CD4-positive, alpha-beta T cell treated with Interleukin-2 at 100 ng/mL for 4 hours (primary cell): Measurements from ENCODE around the gene KCNK7.

Experiments
- DNase-seq: peaks from one replicate; pipeline ENCODE4 v3.0.0-alpha.2; 2020; ENCODE audit warnings: low spot score

KCNK7 gene

GRCh38 chr11:65611028-65611757, 15.6 kb upstream of the KCNK7 start:
- no peak for DNase-seq

- DNase-seq: no peak
Observed at GRCh38 chr11:65610404-65610803, 14.8 kb upstream of the KCNK7 start.

DNA sequence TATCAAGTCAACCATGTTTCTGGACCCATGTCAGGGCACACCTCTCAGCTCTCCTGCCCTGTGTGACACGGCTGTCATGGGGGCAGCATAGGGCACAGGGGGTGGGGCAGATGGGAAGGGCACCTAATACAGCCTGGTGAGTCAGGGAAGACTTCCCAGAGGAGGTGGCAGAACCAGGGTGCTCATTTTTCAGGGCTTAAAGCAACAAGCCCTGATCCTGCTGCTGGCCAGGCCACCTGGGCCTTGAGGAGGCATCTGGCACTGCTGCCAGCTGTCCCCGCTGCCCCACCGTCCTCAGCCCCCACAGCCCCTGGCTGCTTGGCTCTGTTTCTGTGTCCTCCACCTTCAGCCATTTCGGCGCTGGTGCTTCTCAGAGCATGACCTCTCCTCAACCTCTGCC, 14.1 kb upstream of the KCNK7 start:
- no peak for DNase-seq

DNA sequence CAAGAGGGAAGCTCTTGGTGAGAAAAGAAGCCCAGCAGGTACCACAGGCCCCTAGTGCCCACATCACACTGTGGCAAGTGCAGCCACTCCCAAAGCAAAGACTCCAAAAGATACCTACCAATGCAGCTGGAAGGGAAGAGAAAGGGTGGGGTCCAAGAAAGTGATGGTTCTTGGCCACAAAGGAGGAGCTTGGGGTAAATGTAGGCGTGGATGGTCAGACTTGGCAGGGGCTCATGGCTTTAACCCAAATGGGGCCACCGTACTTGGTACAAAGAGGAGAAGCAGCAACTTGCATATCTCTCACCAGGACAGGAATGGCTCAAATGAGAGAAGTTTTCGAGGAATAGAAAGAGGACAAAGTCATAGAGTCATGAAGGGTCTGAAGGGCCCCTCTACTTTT, 13.6 kb upstream of the KCNK7 start:
- no peak for DNase-seq

DNA sequence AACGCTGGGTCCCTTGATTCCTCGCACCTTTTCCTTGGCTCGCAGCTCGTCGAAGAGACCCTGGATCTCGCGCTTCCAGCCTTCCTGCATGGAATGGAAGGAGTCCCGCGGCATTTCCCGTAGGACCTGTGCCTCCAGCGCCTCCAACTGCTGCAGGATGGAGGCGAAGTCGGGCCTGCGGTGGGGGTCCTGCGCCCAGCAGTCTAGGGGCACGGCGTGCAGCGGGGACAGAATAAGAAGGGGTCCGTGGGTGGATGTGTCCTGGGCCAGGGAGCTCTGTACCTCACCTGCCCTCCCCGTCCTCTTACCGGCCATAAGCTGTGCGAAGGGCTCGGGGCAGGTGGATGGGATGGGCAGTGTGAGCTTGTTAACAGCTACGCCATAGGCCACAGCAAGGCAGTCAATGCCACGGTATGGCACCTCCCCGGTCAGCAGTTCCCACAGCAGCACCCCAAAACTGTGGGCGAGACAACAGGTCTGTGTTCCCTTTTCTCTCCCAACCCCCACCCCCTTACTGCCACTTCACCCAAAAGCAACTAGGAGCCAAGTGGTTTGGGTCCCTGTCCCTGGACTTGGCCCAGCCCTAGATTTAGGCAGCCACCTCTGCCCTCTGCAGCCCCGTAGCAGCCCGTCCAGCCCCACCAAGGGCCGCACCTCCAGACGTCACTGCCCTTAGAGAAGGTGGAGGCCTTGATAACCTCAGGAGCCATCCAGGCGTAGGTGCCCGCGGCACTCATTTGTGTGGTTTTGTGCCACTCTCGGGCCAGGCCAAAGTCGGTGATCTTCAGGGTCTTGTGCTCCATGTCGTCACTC, 12.2 kb upstream of the KCNK7 start:
- no peak for DNase-seq

DNA sequence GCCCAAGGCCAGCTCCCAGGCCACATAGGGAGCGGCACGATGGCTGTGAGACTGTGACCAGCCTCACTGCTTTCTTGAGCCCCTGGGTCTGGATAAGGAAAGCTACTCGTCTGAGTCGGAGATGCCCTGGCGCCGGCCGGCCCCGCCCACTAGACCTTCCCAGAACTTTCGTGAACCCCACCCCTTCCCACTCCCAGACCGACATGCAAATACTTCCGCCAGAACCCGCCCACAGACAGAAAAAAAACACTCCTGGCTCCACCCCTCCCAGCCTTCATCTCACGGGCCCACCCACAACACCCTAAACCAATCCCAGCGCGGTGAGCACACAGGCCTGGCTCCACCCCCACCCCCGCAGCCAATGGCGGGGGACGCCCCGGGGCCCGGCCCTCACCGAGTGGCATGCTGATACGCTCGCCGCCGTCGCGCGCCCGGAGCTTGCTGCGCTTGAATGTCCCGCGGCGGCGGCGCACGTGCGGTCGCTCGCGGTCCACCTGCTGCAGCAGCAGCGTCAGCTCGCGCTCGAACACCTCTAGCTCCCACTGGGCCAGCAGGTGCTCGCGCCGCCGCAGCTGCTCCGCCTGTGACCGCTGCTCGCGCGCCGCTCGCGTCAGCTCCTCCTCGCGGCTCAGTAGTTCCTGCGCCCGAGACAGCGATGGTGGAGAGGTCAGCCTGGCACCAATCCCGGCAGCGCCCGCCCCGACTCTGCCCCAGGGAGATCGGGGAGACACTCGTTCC, 11.4 kb upstream of the KCNK7 start:
- no peak for DNase-seq

- DNase-seq: no peak
Observed at GRCh38 chr11:65604258-65604657, 8.7 kb upstream of the KCNK7 start.

DNA sequence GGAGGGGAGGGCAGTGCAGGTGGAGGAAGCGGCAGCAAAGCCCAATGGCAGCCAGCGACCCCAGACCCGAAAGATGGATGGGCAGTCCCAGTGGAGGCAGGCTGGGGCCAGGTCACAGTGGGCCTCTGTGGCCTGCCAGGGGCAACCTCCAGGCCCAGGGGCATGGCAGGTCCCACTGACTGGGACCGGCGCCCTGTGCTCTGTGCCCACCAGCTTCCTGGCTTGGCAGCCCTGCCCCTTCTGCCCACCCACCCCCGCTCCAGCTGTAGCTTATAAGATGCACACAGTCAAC, 4.3 kb upstream of the KCNK7 start:
- DNase-seq: no peak

DNA sequence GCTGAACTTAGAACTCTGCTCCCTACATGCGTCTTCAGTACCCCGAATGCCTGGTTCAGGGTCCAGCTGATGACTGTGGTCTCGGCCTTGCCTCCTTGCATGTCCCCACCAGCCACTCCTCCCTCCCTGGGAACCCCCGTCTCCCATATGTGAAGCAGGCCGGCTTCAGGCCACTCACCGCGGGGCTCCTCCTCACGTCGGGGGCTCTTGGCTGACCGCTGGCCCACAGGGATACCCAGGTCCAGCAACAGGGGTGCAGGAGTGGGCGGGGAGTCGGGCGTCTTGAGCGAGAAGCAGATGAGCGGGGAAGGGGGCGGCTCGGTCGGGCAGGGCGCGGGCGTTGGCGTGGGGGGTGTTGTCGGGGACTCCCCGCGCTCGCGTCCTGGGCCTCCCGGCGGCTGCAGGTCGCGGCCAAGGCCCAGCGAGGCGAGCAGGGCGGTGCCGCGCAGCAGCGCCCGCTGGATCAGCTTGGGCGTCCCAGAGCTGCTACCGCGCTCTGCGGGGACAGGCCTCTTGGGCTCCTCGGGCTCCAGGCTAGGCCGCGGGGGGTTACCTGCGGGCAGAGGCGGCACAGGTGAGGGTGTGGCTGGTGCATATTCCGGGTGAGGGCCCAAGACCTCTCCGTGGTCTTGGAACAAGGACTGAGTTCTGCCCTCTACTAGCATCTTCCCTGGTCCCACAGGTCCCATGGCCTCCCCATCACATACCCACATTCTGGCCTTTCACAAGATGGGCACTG, 3.8 kb upstream of the KCNK7 start:
- DNase-seq: no peak

GRCh38 chr11:65598258-65598699, 2.7 kb upstream of the KCNK7 start:
- no peak for DNase-seq

- DNase-seq: no peak
Observed at GRCh38 chr11:65596520-65596919, 920 bp upstream of the KCNK7 start.

GRCh38 chr11:65595131-65595530, 469 bp downstream of the KCNK7 start:
- no peak for DNase-seq

DNA sequence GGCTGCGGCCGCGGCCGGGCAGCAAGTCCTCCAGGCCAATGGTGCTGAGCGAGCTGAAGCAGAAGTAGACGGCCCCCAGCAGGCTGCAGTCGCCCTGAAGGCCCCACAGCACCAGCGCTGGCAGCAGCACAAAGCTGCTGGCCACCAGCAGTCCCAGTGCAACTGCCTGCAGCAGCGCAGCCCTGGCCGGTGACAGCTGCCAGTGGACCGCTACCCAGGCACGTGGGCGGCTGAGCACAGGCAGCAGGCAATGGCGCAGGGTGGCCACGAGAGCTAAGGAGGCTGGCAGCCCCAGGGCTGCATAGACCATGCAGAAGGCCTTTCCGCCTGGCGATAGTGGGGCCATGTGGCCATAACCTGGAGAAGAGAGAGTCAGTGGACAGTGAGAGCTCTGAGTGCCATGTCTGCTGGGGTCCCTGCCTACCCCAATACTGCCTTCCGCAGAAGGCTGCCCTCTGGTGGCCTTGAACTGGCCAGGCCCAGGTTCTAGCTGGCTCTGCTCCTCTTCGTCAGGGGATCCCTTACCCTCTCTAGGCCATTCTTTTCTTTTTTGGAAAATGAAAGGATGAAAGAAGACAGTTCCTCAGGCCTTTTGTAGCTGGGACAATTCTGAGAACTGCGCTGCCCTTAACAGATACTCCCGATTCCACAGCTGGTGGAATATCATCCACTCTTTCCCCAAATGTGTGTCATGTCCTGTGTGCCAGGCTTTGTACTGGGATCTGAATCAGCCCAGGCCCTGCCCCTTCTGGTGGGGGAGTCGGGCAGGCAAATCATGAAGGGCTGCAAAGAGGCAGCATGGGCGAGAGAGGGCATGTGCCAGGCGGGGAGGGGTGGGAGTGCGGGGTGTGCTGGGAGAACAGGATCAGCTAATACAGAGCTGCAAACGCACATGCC, 1.8 kb downstream of the KCNK7 start:
- DNase-seq: peak; percentile 48

DNA sequence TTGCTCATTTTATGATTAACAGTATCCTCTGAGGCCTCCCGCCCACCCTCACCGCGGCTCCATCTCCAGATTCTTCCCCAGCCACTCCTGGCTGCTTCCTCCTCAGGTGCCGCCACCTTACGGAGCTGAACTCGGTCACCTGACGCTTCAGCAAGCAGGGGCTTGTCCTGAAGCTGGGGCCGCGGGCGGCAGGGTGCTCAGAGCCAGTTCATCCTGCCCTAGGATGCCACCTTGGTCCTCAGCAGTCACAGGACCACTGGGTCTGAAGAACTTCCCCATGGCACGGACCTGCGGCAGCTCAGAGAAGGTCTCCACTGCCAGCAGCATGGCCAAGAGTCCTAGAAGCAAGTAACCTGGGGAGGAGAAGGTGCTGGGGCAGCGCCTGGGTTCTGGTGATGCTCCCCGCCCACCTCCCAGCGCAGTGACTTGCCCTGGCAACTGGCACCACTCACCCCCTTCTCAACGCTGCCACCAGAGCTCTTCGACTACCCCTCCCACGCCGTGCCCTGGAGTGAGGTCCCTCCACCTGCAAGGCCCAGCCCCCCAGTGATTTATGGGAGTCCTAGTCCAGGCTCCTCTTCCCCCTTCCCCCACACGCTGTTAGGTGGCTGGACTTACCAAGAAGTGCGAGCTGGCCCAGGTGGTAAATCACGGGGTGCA, 2.6 kb downstream of the KCNK7 start:
- no peak for DNase-seq

DNA sequence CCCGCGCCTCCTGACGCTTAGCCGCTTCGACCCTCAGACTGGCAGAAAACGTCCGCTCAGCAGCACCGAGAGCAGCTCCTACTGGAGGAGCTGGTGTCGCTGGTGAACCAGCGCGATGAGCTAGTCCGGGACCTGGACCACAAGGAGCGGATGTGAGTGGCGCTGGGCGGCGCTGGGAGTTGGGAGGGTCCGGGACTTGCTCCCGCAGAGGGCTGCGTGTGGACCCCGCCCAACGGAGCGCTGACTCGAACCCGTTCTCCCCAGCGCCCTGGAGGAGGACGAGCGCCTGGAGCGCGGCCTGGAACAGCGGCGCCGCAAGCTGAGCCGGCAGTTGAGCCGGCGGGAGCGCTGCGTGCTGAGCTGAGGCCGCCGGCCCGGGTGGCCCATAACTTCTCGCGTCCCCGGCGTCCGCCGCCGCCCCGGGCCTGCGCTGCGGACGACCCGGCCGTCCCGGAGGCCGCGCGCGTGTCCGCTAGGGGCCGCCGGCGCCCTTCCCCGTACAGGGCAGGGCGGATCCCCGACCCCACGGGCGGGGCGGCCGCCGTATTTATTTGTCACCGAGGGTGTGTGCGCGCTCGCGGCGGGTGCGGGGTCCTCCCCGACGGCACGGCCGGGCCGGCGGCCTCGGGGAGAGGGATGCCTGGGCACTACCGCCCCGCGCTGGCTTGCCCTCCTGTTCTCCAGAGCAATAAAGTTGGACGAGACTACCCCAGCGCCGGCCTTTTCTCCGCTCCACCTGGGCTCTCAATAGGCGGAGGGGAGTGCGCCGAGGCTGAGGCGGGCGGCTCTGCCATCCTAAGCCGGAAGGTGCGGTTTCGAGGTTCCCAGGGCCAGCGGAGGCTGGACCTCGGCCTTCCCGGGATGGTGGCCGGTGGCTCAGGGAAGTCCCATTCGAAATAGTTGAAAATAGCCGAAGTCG, 3.4 kb downstream of the KCNK7 start:
- DNase-seq: no peak

DNA sequence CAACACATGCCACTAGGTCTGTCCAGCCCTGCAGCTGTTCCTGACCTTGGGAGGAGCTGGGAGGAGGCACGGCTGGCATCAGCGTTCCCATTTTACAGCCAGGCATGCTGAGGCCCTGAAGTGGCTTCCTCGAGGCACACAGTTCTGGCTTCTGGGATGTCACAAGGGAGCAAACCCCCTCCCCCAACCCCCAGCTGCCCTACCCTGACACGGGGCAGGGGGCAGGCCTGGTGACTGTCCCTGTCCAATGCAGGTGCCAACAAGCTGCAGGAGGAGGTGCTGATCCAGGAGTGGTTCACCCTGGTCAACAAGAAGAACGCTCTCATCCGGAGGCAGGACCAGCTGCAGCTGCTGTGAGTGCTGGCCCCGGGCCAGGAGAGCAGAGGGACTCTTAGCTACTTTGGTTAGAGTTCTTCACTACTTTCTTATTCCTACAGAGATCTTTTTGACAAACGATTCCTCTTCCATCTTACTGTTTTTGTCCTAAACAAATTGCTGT, 5.3 kb downstream of the KCNK7 start:
- DNase-seq: no peak

GRCh38 chr11:65589444-65590239, 6.0 kb downstream of the KCNK7 start:
- peak; percentile 39 for DNase-seq

GRCh38 chr11:65588199-65589054, 7.2 kb downstream of the KCNK7 start:
- peak; percentile 78 for DNase-seq
